NOMO-1 (cell line): ENCODE results near the gene ZNF524.

Experiments used
- DNase-seq, 2 experiments: peaks; one replicate each; lab custom pipeline; 2025; ENCODE audit not compliant: unreplicated experiment in 2 of 2; lab: John Stamatoyannopoulos, UW

ZNF524 gene

GRCh38 chr19:55652311-55653128 lies 52.4 kb downstream of the ZNF524 start:
- no peak for DNase-seq
